Lower leg skin (tissue), 3 donors: ENCODE results near the gene TRMT112.

Experiments used
- POLR2A ChIP-seq, 2 donors: fragments of 450-650 bp; IDR thresholded peaks; one replicate each; pipeline ENCODE4 v1.6.1; 2016 to 2017; ENCODE audit warnings: antibody characterized with exemption in 2 of 2, mild to moderate bottlenecking in 1 of 2, moderate library complexity in 1 of 2
- TF ChIP-seq, protein P1 (sequence below), 3 donors: fragments of 450-650 bp; IDR thresholded peaks; one replicate each; pipeline ENCODE4 v1.5.1; 2016; ENCODE audit warnings: antibody characterized with exemption in 3 of 3, mild to moderate bottlenecking in 3 of 3, moderate library complexity in 2 of 3

DNA sequence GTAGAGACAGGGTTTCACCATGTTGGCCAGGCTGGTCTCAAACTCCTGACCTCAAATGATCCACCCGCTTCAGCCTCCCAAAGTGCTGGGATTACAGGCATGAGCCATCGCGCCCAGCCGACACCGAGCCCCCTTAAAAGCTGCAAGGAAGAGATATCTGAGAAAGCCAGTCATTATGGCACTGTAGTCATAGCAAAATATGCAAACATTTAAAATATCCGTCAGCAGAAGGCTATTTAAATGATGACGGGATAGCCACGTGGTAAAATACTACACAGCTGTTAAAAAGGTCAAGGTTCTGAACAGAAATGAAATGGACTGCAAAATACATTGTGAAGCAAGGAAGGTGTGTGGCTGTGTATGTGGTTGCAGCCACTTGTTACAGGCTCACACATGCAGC is 16.2 kb upstream of the TRMT112 start:
- TF ChIP-seq, protein P1, sequence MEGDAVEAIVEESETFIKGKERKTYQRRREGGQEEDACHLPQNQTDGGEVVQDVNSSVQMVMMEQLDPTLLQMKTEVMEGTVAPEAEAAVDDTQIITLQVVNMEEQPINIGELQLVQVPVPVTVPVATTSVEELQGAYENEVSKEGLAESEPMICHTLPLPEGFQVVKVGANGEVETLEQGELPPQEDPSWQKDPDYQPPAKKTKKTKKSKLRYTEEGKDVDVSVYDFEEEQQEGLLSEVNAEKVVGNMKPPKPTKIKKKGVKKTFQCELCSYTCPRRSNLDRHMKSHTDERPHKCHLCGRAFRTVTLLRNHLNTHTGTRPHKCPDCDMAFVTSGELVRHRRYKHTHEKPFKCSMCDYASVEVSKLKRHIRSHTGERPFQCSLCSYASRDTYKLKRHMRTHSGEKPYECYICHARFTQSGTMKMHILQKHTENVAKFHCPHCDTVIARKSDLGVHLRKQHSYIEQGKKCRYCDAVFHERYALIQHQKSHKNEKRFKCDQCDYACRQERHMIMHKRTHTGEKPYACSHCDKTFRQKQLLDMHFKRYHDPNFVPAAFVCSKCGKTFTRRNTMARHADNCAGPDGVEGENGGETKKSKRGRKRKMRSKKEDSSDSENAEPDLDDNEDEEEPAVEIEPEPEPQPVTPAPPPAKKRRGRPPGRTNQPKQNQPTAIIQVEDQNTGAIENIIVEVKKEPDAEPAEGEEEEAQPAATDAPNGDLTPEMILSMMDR (IDR thresholded peaks at IDR 0.05), result no peak
- no peak for TF ChIP-seq POLR2A (IDR thresholded peaks at IDR 0.05)
